ENCODE measurements around the gene PARD3.

The PARD3 gene

DNA sequence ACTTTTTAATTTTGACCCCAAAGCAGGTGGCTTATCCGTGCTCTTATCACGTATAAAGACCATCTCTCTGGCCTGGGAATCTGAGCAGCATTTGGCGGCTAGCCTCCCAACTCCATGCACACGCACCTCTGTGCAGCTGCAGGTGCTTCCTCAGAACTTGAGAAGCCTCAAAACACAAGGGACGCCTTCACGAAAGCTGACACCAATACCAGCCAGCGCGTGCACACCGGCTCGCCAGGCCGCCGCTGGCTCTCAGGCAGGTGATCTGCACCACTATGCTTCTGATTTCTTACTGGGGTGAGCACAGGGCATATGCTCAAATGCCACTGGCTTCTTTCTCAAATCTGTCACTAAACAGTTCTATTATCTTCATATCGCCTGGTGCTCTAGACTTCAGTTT lies 145.0 kb downstream of the PARD3 start:
- Histone ChIP-seq H3K27me3 (ENCODE audit: control insufficient read depth, insufficient read depth, low read length) (no peaks in the 10 kb centered on the region), H3K36me3 (ENCODE audit: control insufficient read depth, insufficient read depth, low read length) (no peaks in the 10 kb centered on the region), H3K4me2 (ENCODE audit: low read length) (no peak overlapping the region), H2AFZ (no peak overlapping the region), H3K9me3 (ENCODE audit: control insufficient read depth, low read length) (no peaks in the 10 kb centered on the region), H3K79me2 (no peaks in the 10 kb centered on the region), H3K9ac (no peak overlapping the region), H3K4me1 (peaks cover 9% of the 10 kb centered on the region), H3K4me3 (ENCODE audit: low read depth, low read length) (no peak overlapping the region), H3K27ac (no peak overlapping the region)
- TF ChIP-seq, protein P1, sequence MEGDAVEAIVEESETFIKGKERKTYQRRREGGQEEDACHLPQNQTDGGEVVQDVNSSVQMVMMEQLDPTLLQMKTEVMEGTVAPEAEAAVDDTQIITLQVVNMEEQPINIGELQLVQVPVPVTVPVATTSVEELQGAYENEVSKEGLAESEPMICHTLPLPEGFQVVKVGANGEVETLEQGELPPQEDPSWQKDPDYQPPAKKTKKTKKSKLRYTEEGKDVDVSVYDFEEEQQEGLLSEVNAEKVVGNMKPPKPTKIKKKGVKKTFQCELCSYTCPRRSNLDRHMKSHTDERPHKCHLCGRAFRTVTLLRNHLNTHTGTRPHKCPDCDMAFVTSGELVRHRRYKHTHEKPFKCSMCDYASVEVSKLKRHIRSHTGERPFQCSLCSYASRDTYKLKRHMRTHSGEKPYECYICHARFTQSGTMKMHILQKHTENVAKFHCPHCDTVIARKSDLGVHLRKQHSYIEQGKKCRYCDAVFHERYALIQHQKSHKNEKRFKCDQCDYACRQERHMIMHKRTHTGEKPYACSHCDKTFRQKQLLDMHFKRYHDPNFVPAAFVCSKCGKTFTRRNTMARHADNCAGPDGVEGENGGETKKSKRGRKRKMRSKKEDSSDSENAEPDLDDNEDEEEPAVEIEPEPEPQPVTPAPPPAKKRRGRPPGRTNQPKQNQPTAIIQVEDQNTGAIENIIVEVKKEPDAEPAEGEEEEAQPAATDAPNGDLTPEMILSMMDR (IDR thresholded peaks at IDR 0.05): no peak

DNA sequence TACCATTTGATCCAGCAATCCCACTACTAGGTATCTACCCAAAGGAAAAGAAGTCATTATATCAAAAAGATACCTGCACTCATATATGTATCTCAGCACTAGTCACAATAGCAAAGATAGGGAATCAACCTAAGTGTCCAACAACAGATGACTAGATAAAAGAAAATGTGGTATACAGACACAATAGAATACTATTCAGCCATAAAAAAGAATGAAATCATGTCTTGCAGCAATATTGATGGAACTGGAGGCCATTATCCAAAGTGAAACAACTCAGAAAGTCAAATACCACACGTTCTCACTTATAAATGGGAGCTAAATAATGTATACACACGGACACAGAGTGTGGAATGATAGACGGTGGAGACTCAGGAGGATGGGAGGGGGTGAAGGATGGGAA lies 146.0 kb downstream of the PARD3 start:
- H3K9ac ChIP-seq: no peak overlapping the region
- no peaks in the 10 kb centered on the region for H3K79me2 ChIP-seq
- H3K4me3 ChIP-seq (ENCODE audit: low read depth, low read length): no peak overlapping the region
- no peak overlapping the region for H3K4me2 ChIP-seq (ENCODE audit: low read length)
- H3K27ac ChIP-seq: no peak overlapping the region
- no peaks in the 10 kb centered on the region for H3K9me3 ChIP-seq (ENCODE audit: control insufficient read depth, low read length)
- TF ChIP-seq, protein P1 (IDR thresholded peaks at IDR 0.05): no peak
- no peaks in the 10 kb centered on the region for H3K36me3 ChIP-seq (ENCODE audit: control insufficient read depth, insufficient read depth, low read length)
- no peaks in the 10 kb centered on the region for H3K27me3 ChIP-seq (ENCODE audit: control insufficient read depth, insufficient read depth, low read length)
- peaks cover 9% of the 10 kb centered on the region for H3K4me1 ChIP-seq
- H2AFZ ChIP-seq: no peak overlapping the region

DNA sequence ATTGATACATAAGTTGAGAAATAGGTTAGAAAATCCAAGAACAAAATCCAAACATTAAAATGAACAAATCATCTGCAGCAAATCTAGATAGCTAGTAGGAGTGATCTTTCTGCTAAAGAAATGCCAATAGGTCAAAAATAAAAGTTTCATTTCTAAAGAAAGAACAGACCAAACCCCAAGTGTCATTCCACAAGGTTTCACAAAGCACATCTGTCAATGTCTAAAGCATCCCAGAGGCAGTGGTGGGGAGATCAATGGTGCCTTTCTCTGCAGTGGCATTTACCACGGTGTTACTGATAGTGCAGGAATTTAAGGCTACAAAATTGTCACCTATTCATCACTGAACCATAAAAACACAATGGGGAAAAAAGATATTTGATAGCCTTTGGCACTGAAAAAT lies 147.9 kb downstream of the PARD3 start:
- no peaks in the 10 kb centered on the region for H3K36me3 ChIP-seq (ENCODE audit: control insufficient read depth, insufficient read depth, low read length)
- H3K9me3 ChIP-seq (ENCODE audit: control insufficient read depth, low read length): no peaks in the 10 kb centered on the region
- H3K4me1 ChIP-seq: peaks cover 9% of the 10 kb centered on the region
- no peak overlapping the region for H3K9ac ChIP-seq
- TF ChIP-seq, protein P1 (IDR thresholded peaks at IDR 0.05): no peak
- H3K4me3 ChIP-seq (ENCODE audit: low read depth, low read length): no peak overlapping the region
- no peaks in the 10 kb centered on the region for H3K79me2 ChIP-seq
- no peak overlapping the region for H3K27ac ChIP-seq
- no peaks in the 10 kb centered on the region for H3K27me3 ChIP-seq (ENCODE audit: control insufficient read depth, insufficient read depth, low read length)
- no peak overlapping the region for H3K4me2 ChIP-seq (ENCODE audit: low read length)
- no peak overlapping the region for H2AFZ ChIP-seq

DNA sequence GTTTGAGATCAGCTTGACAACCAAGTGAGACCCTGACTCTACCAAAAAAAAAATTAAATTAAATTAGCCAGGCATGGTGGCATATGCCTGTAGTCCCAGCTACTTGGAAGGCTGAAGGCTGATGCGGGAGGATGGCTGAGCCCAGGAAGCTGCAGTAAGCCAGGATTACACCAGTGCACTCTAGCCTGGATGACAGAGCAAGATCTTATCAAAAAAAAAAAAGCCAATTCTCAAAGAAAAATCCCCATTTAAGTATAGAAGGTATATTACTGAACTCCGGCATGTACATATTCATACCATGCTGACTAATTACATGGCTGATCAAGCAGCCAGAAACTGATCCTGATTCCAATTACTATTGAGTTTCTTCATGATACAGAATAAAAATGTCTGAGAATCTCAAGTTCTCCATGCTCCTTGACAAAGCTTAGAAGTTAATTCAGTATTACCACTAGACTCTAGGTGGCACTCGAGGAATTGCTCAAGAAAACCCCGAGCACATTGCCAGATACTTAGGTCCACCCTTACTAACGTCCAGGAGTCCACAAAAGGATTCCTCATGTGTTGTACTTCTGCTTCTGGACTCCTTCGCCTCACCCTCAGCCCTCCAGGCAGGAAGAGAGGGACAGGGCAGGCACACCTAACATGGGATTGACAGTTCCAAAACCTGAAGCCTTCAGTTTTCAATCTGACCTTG lies 148.9 kb downstream of the PARD3 start:
- no peak overlapping the region for H3K9ac ChIP-seq
- H2AFZ ChIP-seq: no peak overlapping the region
- H3K4me3 ChIP-seq (ENCODE audit: low read depth, low read length): no peak overlapping the region
- no peaks in the 10 kb centered on the region for H3K79me2 ChIP-seq
- peaks cover 13% of the 10 kb centered on the region for H3K4me1 ChIP-seq
- H3K36me3 ChIP-seq (ENCODE audit: control insufficient read depth, insufficient read depth, low read length): no peaks in the 10 kb centered on the region
- no peak overlapping the region for H3K27ac ChIP-seq
- TF ChIP-seq, protein P1 (IDR thresholded peaks at IDR 0.05): peak; percentile 64
- no peaks in the 10 kb centered on the region for H3K9me3 ChIP-seq (ENCODE audit: control insufficient read depth, low read length)
- no peaks in the 10 kb centered on the region for H3K27me3 ChIP-seq (ENCODE audit: control insufficient read depth, insufficient read depth, low read length)
- H3K4me2 ChIP-seq (ENCODE audit: low read length): no peak overlapping the region

DNA sequence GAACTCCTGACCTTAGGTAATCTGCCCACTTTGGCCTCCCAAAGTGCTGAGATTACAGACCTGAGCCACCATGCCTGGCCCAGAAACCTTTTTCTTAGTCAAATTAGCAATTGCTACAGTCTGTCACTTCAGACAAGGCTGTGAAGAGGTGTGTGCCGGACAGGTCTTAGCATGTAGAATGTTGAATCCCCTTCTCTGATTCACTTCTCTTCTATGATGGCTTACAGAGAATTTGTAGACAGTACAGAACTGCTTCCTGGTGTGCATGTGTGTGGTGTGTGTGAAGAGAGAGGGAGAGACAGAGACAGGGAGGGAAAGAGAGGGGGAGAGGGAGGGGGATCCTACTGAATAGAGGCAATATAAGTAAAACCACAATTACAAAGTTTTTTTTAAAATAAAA lies 150.4 kb downstream of the PARD3 start:
- H2AFZ ChIP-seq: no peak overlapping the region
- H3K27me3 ChIP-seq (ENCODE audit: control insufficient read depth, insufficient read depth, low read length): no peaks in the 10 kb centered on the region
- no peaks in the 10 kb centered on the region for H3K79me2 ChIP-seq
- H3K27ac ChIP-seq: no peak overlapping the region
- no peak overlapping the region for H3K4me2 ChIP-seq (ENCODE audit: low read length)
- H3K4me1 ChIP-seq: peaks cover 6% of the 10 kb centered on the region
- no peak overlapping the region for H3K4me3 ChIP-seq (ENCODE audit: low read depth, low read length)
- H3K9ac ChIP-seq: no peak overlapping the region
- TF ChIP-seq, protein P1 (IDR thresholded peaks at IDR 0.05): no peak
- no peaks in the 10 kb centered on the region for H3K9me3 ChIP-seq (ENCODE audit: control insufficient read depth, low read length)
- H3K36me3 ChIP-seq (ENCODE audit: control insufficient read depth, insufficient read depth, low read length): no peaks in the 10 kb centered on the region

Data from parathyroid adenoma (tissue), 2 donors.